ENCODE measurements around the gene TEAD3.

TEAD3 gene

DNA sequence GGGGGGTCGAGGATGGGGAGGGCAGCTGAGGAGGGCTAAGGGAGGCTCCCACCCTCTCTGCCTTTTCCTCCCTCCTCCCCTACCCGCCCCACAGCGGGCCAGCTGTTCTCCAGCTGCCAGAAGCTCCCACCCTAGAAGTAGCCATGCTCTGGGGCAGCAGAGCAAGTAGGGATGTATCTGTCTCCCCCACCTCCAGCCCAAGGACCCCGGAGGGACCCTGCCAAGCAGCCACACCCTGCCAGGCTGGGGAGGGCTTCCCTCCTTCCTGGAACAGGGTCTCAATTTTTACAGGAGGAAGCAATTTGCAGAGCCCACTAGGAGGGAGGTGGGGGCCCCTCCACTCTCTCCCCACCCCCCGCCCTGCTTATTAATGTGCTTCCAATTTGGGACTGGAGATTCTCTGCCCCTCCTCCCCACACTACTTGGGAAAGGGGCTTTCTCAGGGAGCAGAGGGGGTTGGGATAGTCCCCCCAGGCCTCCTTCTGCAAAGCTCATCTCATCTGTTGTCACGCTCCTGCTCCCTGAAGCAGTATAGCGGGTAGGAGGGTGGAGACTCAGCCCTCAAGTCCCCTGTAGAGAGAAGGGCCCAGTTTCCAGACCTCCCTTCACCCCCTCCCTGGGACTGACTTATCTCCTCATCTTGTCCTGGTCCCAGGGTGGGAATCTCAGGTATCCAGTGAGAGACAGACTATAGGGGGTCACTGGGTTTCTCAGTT, 4.5 kb downstream of the TEAD3 start:
- DNase-seq (ENCODE audit: low read depth in 2 of 2): no peak

DNA sequence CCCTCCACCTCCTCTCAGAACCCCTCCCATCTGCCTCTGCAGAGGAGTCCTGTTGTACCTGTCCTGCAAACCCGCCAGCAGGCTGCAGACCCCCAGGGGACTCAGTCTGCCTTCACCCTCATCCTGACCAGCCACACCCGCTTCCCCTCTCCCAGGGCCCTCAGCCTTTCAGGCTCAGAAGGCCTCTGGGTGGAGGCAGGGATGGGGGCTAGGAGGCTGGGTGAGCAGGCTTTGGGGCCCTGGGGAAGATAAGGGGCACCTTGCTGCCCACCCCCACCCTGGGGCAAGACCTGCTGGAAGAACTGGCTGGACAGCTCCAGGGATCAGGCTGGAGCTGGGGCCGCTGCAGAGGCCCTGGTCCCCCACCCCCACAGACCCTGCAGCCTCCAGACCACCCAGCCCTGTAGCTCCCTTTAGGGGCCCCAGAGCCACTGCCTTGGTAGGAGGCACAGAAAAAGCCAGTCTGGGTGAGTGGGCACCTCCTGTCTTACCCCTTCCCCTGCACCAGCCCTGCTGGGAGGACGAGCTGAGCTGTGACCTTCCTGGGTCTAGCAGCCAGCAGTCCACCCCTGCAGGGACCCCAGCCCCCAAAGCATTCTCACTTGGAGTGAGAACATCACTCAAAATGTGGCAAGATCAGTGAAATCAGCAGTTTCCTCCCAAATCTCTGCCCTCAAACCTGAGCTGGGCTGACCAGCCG, 5.2 kb downstream of the TEAD3 start:
- DNase-seq (ENCODE audit: low read depth in 2 of 2): no peak

DNA sequence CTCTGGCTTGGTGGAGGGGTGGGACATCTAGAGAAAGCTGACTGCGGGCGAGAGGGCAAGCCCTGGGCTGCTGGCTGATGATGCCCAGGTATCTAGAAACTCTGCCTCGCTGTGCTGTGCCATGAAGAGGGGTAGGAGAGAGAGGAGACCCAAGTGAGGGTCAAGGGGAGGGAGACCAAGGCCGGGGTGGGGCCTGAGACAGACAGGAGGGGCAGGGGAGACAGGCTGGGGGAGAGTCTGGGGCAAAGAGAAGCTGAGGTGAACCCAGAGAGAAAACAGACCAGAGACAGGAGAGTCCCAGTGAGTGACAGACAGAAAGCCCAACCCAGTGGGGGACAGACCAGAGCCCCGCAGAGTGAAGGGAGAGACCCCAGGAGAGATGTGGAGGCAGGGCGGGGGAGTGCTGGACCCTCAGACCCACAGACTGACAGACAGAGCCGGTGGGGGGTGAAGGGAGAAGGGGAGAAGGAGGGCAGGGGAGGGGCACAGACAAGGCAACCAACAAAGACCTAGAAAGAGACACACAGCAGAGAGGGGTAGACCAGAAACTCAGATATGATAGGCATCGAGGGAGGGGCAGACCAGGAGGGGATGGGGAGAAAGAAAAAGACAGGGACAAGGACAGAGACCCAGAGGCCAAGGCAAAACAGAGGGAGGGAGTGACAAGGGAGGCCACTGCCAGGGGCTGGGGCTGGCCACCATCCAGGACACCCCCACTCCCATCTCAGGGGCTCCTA, 5.9 kb downstream of the TEAD3 start:
- no peak for DNase-seq (ENCODE audit: low read depth in 2 of 2)

DNA sequence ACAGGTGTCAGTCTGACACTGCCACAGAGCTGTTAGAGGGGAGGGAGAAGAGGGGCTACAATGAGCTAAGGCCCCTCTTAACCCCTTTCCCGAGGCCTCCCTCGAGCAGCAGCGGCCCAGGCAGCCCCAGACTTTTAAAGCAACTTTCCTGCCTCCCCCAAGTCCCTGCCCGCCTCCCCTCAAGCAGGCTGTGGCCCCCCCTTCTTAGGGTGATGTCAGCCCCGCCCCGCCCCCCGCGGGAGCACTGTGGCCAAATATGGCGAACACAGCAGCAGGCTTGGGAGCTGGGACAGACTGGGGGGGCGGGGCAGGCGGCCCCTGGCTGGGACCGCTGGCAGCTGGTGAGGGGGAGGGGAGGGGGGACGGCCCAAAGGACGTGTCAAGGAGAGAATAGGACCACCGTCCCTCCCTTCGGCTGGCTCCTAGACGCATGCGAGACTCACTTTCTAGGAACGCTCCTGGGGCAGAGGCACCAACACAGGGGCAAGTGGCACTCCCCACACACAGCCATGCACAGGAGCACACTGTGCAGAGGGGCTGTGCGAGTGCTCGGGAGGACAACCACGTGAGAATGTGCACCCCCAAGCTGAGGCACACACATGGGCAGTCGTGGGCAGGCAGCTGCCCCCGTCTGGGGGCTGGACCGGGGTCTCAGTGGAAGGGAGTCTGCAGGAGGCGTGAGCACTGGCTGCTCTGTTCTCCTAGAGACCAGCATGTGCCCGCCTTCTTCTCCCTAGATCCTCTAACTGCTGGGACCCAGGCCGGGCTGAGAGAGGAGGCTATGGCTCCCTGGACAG, 6.7 kb downstream of the TEAD3 start:
- DNase-seq (ENCODE audit: low read depth in 2 of 2): no peak

DNA sequence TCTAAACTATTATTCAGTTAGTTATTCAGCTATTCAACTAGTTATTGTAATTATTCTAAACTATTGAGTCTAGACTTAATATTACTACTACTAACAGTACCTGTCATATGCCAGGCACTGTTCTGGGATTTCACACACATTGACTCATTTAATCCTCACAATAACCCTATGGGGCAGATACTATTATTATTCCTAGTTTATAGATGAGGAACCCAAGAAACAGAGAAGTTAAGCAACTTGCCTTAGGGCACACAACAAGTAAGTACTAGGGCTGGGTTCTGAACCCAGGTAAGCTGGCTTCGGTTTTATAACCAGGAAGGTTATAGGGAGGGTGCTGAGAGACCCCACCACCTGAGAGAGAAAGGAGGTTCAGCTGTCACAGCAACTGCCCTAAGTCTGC, 7.8 kb downstream of the TEAD3 start:
- DNase-seq (ENCODE audit: low read depth in 2 of 2): no peak

DNA sequence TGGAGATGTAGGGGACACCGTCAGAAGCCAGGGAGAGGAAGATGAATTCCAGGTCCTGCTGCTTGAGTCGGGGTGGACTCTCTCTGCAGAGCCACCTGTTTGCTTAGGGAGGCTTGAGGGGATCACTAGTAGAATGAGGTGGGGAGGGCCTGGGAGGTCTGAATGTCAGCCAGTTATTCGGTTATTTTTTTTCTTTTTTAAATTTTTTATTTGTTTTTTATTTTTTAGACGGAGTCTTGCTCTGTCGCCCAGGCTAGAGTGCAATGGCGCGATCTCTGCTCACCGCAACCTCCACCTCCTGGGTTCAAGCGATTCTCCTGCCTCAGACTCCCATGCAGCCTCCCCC, 8.4 kb downstream of the TEAD3 start:
- DNase-seq (ENCODE audit: low read depth in 2 of 2): no peak

DNA sequence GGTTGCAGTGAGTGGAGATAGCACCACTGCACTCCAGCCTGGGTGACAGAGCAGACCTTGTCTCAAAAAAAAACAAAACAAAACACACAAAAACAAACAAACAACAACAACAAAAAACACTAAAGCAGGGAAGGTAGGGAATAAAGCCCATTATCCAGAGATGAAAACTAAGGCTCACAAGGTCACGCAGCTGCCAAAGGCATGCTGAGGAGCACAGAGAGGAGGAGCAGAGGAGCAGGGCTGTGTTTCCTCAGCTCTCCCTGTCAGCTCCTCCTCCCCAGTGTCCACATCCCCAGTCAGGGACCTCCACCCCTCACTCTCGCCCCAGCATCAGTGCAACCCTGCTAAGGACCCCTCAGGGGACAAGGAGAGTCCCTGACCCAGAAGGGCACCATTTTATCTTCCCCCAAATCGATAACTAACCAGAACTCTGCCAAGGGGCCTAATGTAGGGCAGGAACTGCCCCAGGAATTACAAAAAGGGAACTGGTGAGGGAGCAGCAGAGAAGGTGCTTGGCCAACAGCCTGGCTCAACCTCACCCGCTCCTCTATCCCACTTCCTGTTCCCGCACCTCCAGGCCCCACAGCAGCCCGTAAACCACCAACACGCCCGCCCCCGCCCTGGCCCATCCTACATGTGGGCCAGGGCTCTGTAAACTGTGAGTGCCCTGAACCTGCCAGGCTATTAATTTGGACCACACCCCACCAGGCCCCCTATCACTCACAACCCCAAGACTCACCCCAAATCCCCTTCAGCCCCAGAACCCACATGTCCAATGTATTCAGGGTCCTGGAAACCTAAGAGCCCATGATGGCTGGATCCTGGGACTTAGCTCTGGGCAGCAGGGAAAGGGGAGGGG, 9.0 kb downstream of the TEAD3 start:
- DNase-seq (ENCODE audit: low read depth in 2 of 2): no peak

DNA sequence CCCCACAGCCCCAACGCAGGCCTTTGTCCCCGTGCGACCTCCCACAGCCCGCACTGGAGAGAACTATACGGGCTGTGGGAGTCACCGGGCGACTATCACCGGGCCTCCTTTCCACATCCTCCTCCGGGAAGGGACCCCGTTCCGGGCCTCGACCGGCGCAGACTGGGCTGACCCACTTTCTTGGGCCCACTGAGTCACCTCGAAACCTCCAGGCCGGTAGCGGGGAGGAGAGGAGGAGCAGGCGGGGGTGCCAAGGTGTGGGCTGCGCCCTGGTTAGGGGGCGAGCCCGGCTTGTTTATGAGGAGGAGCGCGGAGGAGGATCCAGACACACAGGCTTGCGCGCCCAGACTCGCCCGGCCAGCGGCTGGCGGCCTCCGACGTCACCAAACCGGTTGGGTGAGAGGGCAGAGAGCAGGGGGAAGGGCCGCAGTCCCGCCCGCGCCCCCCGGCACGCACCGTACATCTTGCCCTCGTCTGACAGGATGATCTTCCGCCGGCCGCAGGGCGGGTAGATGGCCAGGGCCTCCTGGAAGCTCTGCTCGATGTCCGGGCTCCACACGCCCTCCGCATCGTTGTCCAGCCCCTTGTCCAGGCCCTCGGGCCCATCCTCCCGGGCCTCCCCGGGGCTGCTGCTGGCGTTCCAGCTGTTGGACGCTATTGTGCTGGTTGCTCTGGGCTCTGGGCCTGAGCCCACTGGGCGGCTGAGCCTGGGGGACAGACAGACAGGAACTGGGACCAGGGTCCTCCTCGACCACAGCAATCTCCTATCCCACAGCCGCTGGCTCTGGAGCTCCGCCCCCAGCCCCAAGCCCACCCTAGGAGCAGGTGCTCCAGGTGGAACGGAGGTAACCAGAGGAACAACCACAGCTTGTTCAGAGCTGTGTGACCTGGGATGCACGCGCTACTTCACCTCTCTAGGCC, 10.6 kb downstream of the TEAD3 start:
- no peak for DNase-seq (ENCODE audit: low read depth in 2 of 2)

DNA sequence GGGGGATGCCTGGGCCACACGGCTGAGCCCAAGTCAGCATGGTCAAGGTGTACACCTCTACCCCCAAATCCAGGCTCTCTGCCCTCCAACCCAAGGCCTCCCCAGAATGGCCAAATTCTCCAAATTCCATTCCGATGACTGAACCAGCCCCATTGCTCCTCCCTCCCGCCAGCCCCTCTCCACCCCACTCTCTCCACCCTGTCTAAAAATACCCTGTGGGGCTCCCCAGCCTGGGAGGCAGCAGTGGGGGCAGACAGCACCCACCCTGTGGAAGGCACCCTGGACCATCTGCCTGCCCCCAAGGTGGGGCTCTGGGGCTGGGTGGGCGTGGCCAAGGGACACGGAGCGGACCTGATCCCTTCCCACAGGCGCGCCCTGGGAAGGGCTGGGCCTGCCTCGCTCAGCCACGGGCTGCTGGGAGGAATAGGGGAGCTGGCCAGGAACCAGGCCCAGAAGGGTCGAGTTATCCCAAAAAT, 11.4 kb downstream of the TEAD3 start:
- DNase-seq (ENCODE audit: low read depth in 2 of 2): no peak

DNA sequence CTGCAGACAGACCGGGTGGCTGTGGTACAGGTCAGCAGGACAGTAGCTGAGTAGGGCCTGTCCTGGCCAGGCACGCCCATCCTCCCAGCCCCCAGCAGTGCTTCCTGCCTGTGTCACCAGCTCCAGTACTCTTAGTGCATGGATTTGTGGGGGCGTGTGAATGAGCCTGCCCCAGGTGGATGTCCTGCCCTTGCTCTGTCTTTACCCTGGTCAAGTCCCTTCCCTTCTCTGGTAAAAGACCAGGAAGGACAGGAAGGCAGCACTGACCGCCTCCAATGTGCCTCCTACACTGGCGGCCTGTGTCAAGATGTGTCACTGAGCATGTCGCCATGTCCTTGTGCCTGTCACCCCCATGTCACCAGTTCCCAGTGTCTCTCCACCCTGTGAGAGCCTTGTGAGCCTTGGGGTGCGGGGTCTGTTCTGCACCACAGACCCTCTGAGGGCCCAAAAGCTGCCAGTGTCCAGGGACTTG, 11.9 kb downstream of the TEAD3 start:
- no peak for DNase-seq (ENCODE audit: low read depth in 2 of 2)

DNA sequence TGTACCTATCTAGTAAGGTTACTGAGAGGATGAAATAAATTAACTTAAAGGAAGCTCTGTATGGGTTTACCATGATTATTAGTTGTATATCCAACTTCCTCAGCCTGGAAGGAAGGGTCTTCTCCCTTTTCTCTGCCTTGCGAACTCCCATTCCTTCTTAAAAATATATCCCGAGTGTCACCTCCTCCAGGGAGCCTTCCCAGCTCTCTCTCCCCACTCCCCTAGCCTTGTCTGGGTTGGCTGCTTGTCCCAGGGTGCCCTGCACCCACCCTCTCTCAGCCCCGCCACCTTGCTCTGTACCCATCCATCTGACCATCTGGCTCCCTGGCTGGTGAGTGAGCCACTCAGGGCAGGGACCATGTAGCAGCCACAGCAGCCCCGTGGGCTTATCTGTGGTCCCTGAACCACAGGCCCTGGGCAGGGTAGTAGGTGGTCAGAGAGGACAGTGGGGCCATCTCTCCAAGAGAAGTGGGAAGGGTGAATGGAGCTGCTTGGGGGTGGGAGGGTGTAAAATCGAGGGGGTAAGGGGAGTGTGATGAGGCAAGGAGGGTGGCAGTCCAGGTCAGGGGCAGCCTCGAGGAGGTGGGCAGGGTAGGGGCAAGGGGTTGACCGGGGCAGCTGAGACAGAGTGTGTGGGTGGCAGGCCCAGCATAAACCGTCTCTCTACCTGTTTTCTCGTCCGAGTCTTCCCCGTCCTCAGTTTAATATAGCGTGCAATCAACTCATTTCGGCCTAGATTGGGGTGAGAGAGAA, 12.8 kb downstream of the TEAD3 start:
- no peak for DNase-seq (ENCODE audit: low read depth in 2 of 2)

DNA sequence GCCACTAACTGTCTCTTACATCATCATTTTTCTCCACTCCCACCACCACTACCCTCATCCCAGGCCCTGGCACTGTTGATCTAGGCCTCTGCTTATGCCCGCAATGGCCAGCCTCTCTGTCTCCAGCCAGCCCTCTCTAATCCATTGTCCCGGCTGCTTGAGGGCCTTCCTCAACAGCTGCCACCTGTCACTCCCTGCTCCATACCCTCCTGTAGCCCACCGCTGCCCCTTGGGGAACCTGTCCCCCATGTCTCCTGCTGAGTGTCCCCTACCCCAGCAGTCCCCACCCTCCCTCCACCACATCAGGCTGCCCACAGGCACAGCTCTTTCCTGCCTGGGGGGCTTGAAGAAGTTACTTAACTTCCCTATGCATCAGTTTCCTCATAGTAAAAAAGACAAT, 13.4 kb downstream of the TEAD3 start:
- DNase-seq (ENCODE audit: low read depth in 2 of 2): no peak

DNA sequence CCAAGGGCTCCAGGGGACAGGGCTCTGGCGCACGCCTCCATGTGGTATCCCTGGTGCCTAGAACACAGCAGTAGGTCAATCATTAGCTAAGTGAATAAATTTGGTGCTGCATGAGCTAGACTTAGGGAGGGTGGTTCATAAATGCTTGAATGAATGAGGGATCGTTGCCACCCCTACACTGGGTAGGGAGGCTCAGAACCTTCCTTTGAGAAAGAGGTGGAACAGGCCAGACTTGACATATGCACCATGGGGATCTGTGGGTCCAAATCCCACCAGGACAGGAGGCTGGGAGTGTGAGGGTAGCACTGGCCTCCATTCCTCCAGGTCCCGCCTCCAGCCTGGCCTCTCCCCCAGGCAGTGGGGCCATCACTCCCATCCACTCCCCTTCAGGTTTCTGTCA, 13.8 kb downstream of the TEAD3 start:
- DNase-seq (ENCODE audit: low read depth in 2 of 2): no peak

DNA sequence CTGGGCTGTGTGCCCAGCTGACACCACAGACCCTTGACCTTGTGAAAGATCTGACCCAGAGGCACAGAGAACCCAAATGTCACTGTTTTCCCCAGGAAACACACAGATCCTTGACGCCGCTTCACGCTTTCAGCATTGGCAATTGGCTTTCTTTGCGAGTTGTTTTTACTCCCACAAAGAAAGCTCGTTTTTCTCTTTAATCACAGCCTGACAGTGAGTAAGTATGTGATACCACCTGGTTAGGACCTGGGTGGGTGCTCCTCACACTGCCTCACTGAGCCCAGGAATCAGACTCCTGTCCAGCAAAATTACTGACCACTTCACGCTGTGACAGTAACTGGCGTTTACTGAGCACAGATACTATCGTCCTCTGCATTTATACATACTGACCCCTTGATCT, 15.7 kb downstream of the TEAD3 start:
- no peak for DNase-seq (ENCODE audit: low read depth in 2 of 2)

DNA sequence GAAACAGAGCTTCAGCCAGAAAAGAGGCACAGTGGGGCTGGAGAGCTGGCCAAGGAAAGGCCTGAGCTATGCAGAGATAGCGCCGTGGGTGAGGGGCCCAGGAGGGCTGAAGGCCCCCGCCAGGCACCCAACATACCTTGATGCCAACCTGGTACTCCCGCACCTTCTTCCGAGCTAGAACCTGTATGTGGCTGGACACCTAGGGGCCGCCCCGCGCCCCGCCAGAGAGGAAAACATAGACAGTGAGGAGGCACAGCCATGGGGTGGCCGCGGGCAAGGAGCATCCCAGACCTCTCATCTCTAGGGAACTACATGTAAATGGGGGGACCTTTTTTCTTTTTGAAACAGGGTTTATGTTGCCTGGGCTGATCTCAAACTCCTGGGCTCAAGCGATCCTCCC, 16.7 kb downstream of the TEAD3 start:
- no peak for DNase-seq (ENCODE audit: low read depth in 2 of 2)

DNA sequence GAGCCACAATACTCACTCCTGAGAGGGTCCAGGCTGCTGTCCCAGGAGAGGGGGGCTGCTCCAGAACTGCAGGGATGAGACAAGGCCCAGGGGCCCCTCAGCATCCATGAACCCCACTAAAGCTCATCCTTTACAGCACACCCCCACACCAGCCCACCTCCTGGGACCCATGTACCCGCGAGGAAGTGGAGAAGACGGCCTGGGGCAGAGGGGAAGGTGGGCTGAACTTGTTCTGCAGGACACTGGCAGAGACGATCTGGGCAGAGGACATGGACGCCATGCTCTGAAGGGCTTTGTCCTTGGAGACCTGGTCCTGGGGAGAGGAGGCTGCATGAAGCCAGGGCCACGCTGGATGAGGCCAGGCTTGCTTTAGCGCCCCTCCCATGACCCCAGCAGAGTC, 18.6 kb downstream of the TEAD3 start:
- DNase-seq (ENCODE audit: low read depth in 2 of 2): no peak

DNA sequence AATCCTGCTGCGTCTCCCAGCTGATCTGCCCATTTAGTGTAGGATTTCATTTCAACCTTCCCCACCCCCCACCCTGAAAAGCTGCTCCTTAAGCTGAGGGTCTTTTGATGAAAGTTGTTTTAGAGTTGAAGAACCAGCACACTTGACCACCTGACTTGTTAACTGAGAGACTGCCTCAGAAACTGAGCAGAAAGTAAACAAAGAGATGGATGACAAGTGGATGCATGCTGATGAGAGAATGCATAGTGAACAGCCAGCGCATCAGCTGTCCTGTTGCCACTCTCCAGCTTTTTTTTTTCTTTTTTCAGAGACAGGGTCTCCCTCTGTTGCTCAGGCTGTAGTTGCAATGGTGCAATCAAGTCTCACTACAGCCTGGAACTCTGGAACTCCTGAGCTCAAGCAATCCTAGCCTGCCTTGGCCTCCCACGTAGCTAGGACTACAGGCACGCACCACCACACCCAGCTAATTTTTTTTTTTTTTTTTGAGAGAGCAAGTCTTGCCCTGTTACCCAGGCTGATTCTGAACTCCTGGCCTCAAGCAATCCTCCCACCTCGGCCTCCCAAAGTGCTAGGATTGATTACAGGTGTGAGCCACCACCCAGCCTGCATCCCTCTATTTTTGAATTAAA, 19.2 kb downstream of the TEAD3 start:
- DNase-seq (ENCODE audit: low read depth in 2 of 2): no peak

DNA sequence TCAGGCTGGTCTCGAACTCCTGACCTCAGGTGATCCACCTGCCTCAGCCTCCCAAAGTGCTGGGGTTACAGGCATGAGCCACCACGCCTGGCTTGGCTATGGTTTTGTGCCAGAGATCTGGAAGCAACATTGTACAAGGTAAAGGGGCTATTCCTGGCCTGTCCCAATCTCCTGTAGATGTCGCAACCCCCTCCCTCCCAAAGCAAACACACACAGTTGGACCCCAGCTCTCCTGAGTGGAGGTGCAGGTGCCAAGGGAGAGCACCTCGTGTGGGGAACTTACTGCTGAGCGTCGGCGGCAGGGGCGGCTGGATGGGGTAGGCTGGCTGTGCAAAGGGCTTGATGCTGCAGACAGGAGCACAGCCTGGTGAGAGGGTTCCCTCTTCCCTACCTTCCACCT, 19.9 kb downstream of the TEAD3 start:
- no peak for DNase-seq (ENCODE audit: low read depth in 2 of 2)

DNA sequence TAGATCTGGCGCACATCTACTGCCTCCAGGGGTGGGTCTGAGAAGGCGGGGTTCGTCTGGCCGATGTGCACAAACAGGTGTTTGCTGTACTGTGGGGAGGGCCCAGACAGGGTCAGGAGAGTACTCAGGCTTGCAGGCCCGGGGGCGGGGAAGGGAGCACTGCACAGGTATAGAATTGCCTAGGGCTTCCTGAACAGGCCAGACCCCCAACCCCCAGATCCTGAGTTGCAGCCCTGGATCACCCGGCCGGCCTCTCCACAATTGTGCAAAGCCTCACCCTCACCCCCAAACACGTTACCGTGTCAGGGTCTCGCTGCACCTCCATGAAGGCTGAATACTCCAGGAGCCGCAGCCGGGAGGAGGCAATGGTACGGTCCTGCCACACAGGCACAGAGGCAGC, 20.9 kb downstream of the TEAD3 start:
- no peak for DNase-seq (ENCODE audit: low read depth in 2 of 2)
